Measurements from ENCODE around the gene RRBP1. TPM values are rescaled to one million over a fixed set of nuclear protein-coding genes. Genes with fewer than 3 reads are reported as not detected.

Gene RRBP1
- total and polyA plus RNA-seq, 2 of the 4 experiments (the other 2 are of a cell fraction): 90.2 to 136 TPM

- no peak overlapping the region for H3K23ac ChIP-seq (ENCODE audit: low read depth, low read length)
- no peaks in the 10 kb centered on the region for H3K27me3 ChIP-seq (ENCODE audit: control insufficient read depth, insufficient read depth, low read length)
- in situ Hi-C loops (cut with MboI; ENCODE audit: low sequenced_read_pairs) (loop anchor here (5.0 kb wide), 1 partner anchor 220 kb away; no protein-coding TSS in a partner anchor), dilution Hi-C loops (cut with HindIII; ENCODE audit: low sequenced_read_pairs, unreplicated experiment) (no loop called here), intact Hi-C loops (cut with micrococcal nuclease) (no loop called here)
- H3K14ac ChIP-seq (replicated peaks; ENCODE audit: low read depth, low read length): no peak overlapping the region
- no peak overlapping the region for H2BK20ac ChIP-seq (ENCODE audit: low read depth, low read length)
- no peak overlapping the region for H3K18ac ChIP-seq (ENCODE audit: low read depth, low read length)
- H3K9me3 ChIP-seq (ENCODE audit: control insufficient read depth, insufficient read depth, low read length): no peaks in the 10 kb centered on the region
- no peak overlapping the region for H2BK120ac ChIP-seq (ENCODE audit: low read depth, low read length)
- peaks cover 12 to 66% of the 10 kb centered on the region in 2 experiments; a peak in 3 of 4 replicates for H3K79me1 ChIP-seq (ENCODE audit: low read depth in 1 of 2, low read length in 2 of 2)
- H4K91ac ChIP-seq (ENCODE audit: insufficient read depth, low read depth, low read length): no peak overlapping the region
- H2AK9ac ChIP-seq (replicated peaks; ENCODE audit: low read depth, low read length, poor library complexity): no peak overlapping the region
- peak; percentile 39 for DNase-seq
- no peak overlapping the region for H3K56ac ChIP-seq (ENCODE audit: extremely low read depth, insufficient read depth, low read length)
- no peak overlapping the region for H2AFZ ChIP-seq (replicated peaks; ENCODE audit: low read length, poor library complexity)
- H2AK5ac ChIP-seq (ENCODE audit: low read depth, low read length): no peak overlapping the region
- ChIA-PET POLR2A (ENCODE audit: unreplicated experiment) (no interaction called here), CTCF (interaction anchor here (0.6 kb wide), 1 partner anchor 686 kb away, joined by 5 read pairs; no protein-coding TSS in a partner anchor)
- H3K4me2 ChIP-seq (ENCODE audit: low read depth, low read length): no peak overlapping the region
- no CpG with 5 or more reads among the region's 2 CpGs for WGBS, 2 experiments (ENCODE audit: extremely low coverage in 2 of 2, insufficient read length in 1 of 2)
- H3K27ac ChIP-seq (ENCODE audit: insufficient read depth, low read length): no peak overlapping the region
- no peak for ATAC-seq (ENCODE audit: low read depth)
- H4K5ac ChIP-seq (ENCODE audit: low read depth, low read length): no peak overlapping the region
- no peak overlapping the region for H3K9ac ChIP-seq (ENCODE audit: low read depth, low read length)
- peaks cover 44% of the 10 kb centered on the region for H3K9me1 ChIP-seq (ENCODE audit: insufficient read depth, low read length)
- no peak overlapping the region for H2BK5ac ChIP-seq (ENCODE audit: low read depth, low read length, poor library complexity, severe bottlenecking)
- peaks cover 41% of the 10 kb centered on the region for H3K36me3 ChIP-seq (ENCODE audit: control insufficient read depth, insufficient read depth, low read length)
- TF ChIP-seq, protein P1, sequence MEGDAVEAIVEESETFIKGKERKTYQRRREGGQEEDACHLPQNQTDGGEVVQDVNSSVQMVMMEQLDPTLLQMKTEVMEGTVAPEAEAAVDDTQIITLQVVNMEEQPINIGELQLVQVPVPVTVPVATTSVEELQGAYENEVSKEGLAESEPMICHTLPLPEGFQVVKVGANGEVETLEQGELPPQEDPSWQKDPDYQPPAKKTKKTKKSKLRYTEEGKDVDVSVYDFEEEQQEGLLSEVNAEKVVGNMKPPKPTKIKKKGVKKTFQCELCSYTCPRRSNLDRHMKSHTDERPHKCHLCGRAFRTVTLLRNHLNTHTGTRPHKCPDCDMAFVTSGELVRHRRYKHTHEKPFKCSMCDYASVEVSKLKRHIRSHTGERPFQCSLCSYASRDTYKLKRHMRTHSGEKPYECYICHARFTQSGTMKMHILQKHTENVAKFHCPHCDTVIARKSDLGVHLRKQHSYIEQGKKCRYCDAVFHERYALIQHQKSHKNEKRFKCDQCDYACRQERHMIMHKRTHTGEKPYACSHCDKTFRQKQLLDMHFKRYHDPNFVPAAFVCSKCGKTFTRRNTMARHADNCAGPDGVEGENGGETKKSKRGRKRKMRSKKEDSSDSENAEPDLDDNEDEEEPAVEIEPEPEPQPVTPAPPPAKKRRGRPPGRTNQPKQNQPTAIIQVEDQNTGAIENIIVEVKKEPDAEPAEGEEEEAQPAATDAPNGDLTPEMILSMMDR (conservative IDR thresholded peaks at IDR 0.05; ENCODE audit: low read depth, low read length): no peak
- TF ChIP-seq MXI1 (IDR thresholded peaks at IDR 0.05; ENCODE audit: borderline replicate concordance, low read depth, low read length) (no peak), CEBPB (IDR thresholded peaks at IDR 0.05; ENCODE audit: low read depth, low read length) (peak; percentile 46; the same call in 1 of the 2 replicates)
- no peak overlapping the region for H4K8ac ChIP-seq (ENCODE audit: low read depth in 2 of 2, low read length in 2 of 2)
- peaks cover 39% of the 10 kb centered on the region for H3K4me1 ChIP-seq (ENCODE audit: control insufficient read depth, insufficient read depth, low read length)
- no TSS peak for BruUV-seq (replicated peaks)
- H3K4ac ChIP-seq (ENCODE audit: low read depth, low read length): no peak overlapping the region
- no peak overlapping the region for H2BK15ac ChIP-seq (ENCODE audit: low read depth, low read length)
- peaks cover 90% of the 10 kb centered on the region for H4K20me1 ChIP-seq (ENCODE audit: insufficient read depth, low read length)
- H3K4me3 ChIP-seq (ENCODE audit: insufficient read depth, low read depth, low read length): no peak overlapping the region
These were observed 5.1 kb downstream of the RRBP1 start for GRCh38 chr20:17676942-17677341.
